B cell (primary cell): ENCODE measurements around the gene EDARADD.

Experiments
- EZH2 ChIP-seq: IDR thresholded peaks from 2 replicates; pipeline ENCODE4 v1.6.1; 2012; ENCODE audit warnings: borderline replicate concordance, low read depth, mild to moderate bottlenecking, moderate library complexity, low read length; ENCODE audit not compliant: insufficient read depth, poor library complexity, severe bottlenecking
- TF ChIP-seq, protein P1 (sequence below): fragments of 200-600 bp; IDR thresholded peaks from one replicate; pipeline ENCODE4 v1.8.0; 2022; ENCODE audit warnings: antibody characterized with exemption, mild to moderate bottlenecking

GRCh38 chr1:236417336-236417735, 23.2 kb downstream of the EDARADD start:
- TF ChIP-seq, protein P1, sequence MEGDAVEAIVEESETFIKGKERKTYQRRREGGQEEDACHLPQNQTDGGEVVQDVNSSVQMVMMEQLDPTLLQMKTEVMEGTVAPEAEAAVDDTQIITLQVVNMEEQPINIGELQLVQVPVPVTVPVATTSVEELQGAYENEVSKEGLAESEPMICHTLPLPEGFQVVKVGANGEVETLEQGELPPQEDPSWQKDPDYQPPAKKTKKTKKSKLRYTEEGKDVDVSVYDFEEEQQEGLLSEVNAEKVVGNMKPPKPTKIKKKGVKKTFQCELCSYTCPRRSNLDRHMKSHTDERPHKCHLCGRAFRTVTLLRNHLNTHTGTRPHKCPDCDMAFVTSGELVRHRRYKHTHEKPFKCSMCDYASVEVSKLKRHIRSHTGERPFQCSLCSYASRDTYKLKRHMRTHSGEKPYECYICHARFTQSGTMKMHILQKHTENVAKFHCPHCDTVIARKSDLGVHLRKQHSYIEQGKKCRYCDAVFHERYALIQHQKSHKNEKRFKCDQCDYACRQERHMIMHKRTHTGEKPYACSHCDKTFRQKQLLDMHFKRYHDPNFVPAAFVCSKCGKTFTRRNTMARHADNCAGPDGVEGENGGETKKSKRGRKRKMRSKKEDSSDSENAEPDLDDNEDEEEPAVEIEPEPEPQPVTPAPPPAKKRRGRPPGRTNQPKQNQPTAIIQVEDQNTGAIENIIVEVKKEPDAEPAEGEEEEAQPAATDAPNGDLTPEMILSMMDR = no peak
- TF ChIP-seq EZH2 = no peak
